ENCODE measurements around the gene ZNF784.

ZNF784 gene

GRCh38 chr19:55622242-55622969 lies 2.0 kb downstream of the ZNF784 start:
- DNase-seq, result no peak

DNA sequence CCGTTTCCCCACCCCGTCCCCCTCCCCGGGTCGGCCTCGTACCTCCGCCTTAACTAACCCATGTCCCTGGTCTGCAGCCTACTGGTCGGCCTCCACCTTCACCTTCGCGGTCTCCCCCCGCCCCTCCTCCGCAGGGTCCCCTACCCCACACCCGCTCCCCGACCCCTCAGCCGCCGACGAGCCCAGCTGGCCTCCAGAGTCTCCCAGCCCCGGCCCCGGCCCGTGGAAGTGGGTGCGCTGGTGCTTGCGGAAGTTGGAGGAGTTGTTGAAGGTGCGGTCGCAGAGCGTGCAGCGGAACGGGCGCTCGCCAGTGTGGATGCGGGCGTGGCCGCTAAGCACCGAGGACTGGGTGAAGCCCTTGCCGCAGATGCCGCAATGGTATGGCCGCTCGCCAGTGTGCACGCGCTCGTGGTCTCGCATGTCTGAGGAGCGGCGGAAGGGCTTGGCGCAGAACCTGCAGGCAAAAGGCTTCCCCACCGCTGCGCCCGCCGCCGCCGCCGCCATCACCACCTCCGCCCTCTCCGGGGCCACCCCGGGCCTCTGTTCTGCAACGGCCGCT lies 2.6 kb downstream of the ZNF784 start:
- no peak for DNase-seq

DNA sequence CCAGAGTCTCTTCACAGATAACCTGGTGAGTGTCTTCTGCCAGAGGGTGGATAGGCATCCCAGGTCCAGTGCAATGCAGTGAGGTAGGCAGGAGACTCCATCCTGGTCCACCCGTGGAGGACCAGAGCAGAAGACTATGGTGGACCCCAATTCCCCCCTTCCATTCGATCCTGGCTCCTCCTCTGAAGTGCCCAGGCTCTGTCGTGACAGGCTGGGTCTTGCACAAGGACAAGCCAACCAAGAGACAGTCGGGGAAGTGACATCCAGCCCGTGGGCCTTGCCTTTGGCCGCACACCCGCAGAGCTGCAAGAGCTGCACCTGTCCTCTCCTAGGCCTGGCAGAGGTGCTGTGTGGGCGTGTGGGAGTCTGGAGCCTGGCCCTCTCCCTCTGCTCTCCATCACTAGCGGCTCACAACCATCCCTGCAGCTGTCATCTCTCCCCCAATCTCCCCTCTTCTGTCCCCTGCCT lies 3.1 kb downstream of the ZNF784 start:
- no peak for DNase-seq

DNA sequence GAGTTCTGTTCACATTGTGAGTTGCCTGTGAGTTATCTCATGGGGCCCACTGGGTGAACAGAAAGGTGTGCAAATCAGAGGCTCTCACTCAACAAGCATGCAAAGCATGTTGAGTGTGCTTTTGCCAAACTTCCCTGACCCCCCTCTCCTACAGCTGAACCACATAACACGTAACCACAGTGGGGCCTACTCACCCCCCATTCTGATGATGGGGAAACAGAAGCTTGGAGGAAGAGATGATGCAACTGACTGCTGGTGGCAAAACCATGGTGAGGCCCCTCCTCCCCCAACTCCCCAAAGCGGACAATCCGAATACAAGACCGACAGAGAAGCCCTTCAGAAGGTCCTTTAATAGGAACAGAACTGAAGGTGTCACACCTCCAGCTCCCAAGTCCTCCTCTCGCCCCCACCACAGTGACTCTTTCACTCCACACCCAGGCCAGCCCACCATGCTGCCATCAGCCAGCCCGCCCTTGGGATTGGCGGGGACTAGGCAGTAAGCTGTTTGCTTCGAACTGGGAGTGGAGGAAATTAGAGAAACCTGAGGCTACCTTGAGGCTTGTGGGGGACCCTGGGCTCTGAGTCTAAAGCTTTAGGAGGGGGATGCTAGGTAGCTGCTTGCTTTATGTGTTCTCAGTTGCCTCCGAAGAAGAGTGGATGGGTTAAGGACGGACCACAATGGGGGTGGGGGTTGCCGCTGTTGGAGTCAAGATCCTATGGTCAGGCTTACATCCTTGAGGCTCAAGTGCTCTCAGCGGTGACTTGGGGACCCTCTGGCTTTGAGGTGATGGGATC lies 3.8 kb downstream of the ZNF784 start:
- peak in 1 of 58 donors; percentile 11 for DNase-seq

DNA sequence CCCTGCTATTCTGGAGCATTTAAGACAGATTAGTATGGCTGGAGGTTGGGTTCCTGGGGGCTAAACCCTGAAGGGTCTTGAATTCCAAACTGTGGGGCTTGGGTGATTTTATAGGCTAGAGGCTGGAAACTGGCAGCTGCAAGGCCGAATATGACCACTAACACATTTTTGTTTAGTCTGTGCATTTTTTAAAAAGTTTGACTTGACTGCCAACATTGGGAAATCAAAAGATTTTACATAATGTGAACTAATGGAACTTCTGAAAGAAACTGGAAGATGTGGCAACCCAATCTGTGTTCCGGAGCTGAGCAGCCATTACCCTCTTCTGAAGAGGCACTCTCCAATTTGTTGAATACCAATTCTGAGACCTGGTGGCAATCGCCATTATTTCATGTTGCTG lies 5.1 kb downstream of the ZNF784 start:
- DNase-seq, result no peak

DNA sequence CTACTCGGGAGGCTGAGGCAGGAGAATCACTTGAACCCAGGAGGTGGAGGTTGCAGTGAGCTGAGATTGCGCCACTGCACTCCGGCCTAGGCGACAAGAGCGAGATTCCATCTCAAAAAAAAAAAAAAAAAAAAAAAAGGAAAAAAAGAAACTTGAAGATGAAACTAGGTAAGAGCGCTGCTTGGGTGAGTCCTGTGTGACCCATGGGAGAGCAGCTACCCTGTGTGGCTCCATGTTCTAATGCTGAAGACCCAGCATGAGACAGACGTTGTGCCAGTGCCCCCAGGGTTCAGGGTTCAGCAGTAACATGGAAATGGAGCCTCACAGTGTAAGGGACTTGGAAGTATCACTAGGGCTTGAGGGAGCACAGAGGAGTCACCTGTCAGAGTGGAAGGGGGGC lies 5.9 kb downstream of the ZNF784 start:
- DNase-seq, result no peak

DNA sequence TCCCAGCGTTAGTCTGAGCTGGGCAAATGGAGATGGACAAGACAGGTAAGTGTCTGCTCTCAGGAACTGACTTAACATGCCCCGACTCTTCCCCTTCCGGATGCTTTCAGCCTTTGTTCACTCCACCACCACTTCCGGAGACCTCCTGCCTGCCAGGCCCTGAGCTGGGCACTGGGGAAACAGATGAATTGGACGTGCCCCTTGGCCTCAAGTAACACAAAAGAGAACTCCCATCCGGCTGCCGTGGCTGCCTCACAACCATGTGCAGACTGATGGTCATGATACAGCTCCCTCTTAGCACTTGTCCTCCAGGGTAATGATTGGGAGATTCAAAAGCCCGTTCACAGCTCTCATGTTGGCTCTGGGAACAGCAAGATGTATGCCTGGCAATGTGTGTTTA lies 6.9 kb downstream of the ZNF784 start:
- DNase-seq, result no peak

DNA sequence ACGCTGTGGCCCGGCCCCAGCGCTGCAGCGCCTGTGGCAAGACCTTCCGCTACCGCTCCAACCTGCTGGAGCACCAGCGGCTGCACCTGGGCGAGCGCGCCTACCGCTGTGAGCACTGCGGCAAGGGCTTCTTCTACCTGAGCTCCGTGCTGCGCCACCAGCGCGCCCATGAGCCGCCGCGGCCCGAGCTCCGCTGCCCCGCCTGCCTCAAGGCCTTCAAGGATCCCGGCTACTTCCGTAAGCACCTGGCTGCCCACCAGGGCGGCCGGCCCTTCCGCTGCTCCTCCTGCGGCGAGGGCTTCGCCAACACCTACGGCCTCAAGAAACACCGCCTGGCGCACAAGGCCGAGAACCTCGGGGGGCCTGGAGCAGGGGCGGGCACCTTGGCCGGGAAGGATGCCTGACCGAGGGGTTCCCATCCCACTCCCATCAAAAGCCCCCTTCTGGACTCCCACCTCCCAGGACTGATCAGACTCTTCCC lies 7.9 kb downstream of the ZNF784 start:
- DNase-seq, result no peak

DNA sequence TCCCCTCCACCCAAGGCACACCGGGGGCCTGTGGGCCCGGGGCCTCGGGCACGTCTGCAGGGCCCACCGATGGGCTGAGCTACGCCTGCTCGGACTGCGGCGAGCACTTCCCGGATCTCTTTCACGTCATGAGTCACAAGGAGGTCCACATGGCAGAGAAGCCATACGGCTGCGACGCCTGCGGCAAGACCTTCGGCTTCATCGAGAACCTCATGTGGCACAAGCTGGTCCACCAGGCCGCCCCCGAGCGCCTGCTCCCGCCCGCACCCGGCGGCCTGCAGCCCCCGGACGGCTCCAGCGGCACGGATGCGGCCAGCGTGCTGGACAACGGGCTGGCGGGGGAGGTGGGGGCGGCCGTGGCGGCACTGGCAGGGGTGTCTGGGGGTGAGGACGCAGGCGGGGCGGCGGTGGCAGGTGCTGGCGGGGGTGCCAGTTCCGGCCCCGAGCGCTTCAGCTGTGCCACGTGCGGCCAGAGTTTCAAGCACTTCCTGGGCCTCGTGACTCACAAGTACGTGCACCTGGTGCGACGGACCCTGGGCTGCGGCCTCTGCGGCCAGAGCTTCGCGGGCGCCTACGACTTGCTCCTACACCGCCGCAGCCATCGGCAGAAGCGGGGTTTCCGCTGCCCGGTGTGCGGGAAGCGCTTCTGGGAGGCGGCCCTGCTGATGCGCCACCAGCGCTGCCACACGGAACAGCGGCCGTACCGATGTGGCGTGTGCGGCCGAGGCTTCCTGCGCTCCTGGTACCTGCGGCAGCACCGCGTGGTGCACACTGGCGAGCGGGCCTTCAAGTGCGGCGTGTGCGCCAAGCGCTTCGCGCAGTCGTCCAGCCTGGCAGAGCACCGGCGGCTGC lies 8.6 kb downstream of the ZNF784 start:
- no peak for DNase-seq

DNA sequence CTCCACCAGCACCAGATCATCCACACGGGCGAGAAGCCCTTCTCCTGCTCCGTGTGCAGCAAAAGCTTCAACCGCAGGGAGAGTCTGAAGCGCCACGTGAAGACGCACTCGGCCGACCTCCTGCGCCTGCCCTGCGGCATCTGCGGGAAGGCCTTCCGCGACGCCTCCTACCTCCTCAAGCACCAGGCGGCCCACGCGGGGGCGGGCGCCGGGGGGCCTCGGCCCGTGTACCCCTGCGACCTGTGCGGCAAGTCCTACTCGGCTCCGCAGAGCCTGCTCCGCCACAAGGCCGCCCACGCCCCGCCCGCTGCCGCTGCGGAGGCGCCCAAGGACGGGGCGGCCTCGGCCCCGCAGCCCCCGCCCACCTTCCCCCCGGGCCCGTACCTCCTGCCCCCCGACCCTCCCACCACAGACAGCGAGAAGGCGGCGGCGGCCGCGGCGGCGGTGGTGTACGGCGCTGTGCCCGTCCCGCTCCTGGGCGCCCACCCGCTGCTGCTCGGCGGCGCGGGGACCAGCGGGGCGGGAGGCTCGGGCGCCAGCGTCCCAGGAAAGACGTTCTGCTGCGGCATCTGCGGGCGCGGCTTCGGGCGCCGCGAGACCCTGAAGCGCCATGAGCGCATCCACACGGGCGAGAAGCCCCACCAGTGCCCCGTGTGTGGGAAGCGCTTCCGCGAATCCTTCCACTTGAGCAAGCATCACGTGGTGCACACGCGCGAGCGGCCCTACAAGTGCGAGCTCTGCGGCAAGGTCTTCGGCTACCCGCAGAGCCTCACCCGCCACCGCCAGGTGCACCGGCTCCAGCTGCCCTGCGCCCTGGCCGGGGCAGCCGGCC lies 9.4 kb downstream of the ZNF784 start:
- DNase-seq, result no peak

GRCh38 chr19:55613930-55614710 lies 10.2 kb downstream of the ZNF784 start:
- DNase-seq, result no peak

- DNase-seq, result no peak
These were observed 11.0 kb downstream of the ZNF784 start for GRCh38 chr19:55613396-55613795.

GRCh38 chr19:55611983-55612645 lies 12.3 kb downstream of the ZNF784 start:
- no peak for DNase-seq

DNA sequence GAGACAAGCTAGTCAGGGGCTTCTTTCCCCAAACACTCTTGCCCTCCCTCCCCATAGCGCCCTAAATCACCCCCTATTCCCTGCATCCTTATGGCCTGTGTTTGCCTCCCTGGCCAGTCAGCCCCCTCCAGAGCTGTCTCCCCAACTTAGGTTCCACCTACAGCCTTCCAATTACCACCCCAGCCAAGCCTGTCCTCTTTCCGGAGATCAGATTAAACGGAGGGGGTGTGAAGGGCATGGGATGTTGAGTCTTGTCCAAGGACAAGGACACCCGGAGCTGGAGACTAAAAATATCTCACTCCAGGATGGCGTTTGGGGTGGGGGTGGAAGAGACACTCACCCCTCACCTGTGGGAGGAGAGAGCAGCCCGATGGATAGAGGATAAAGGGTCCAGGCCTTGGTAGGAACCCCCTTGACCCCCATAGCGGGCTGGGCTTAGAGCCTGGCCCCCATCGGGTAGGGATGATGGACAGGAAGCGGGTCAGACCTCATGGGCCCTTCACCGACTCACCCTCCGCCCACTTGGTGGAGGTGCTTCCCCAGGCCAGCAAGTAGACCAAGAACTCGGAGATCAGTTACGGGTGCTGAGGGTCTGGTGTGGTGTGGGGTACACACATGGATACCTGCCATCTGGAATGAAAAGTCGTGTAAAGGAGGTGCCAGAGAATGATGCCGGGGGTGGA lies 12.9 kb downstream of the ZNF784 start:
- no peak for DNase-seq

- DNase-seq, result no peak
These were observed 15.0 kb downstream of the ZNF784 start for GRCh38 chr19:55609326-55609725.

GRCh38 chr19:55606817-55607216 lies 17.5 kb downstream of the ZNF784 start:
- no peak for DNase-seq

DNA sequence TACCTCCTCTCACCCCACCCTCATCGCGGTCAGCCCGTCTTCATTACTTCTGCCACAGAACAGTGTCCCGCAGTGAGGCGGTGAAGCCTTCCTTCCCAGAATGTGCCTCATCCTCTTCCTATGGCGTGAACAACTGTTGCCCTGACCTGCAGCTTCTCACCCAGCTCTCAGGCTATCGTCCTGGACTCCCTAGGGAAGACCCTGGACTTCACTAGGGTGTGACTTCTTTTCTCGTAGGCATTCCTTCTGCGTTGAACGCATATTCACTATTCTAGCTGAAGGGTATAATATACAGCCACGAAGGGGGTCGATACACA lies 17.9 kb downstream of the ZNF784 start:
- no peak for DNase-seq

GRCh38 chr19:55605637-55606470 lies 18.5 kb downstream of the ZNF784 start, which contains the start of gene ZNF865:
Gene ZNF865, plus strand, starts transcription at chr19:55605647. Its CDS starts 7,972 bp downstream, at chr19:55613619.
- DNase-seq, result peak in 52 of 58 donors; percentile 20 to 80 (median 45)

Measured in anterior cingulate cortex (tissue), 58 donors.